NCI-H524 treated with DMSO at 0.1 percent for 48 hours (cell line): ENCODE measurements around the gene TUBGCP3.
"Not testable (repeated sequence)": the region's sequence is repeated elsewhere in the genome, so short reads cannot be mapped to it uniquely, and the experiment has no call there.

ENCODE experiments used
- DNase-seq: peaks from one replicate; lab custom pipeline; 2025; lab: John Stamatoyannopoulos, UW

Gene TUBGCP3, protein sequence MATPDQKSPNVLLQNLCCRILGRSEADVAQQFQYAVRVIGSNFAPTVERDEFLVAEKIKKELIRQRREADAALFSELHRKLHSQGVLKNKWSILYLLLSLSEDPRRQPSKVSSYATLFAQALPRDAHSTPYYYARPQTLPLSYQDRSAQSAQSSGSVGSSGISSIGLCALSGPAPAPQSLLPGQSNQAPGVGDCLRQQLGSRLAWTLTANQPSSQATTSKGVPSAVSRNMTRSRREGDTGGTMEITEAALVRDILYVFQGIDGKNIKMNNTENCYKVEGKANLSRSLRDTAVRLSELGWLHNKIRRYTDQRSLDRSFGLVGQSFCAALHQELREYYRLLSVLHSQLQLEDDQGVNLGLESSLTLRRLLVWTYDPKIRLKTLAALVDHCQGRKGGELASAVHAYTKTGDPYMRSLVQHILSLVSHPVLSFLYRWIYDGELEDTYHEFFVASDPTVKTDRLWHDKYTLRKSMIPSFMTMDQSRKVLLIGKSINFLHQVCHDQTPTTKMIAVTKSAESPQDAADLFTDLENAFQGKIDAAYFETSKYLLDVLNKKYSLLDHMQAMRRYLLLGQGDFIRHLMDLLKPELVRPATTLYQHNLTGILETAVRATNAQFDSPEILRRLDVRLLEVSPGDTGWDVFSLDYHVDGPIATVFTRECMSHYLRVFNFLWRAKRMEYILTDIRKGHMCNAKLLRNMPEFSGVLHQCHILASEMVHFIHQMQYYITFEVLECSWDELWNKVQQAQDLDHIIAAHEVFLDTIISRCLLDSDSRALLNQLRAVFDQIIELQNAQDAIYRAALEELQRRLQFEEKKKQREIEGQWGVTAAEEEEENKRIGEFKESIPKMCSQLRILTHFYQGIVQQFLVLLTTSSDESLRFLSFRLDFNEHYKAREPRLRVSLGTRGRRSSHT

DNA sequence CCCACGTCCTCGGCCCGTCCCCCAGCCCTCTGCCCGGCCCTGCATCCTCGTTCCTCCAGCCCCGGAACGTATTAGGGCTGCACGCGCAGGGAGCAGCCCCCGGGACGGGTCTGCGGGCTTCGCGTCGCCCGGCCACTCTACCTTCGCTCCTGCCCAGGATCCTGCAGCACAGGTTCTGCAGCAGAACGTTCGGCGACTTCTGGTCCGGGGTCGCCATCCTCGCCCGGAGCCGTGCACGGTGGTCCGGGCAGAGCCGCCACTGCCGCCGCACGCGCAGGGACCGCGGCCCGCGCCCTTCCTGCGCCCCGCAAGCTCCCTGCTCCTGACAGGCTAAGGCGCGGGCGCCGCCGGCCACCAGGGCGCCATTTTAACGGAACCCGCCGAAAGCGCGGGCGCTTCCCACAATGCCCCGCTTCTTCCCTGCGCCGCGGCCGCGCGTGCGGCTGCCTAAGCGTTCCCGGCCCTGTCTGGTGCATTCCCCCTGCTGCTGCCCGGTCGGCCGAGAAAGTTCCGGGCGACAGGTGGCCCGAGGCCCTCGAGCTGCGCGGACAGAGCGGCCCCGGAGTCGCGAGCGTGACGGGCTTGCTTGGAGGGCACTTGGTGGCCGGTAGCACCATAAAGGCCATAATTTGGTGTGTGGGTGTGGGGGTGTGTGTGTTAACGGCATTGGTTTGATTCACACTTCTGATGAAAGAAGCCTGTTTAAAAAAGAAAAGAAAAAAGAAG, at the start of gene TUBGCP3:
Gene TUBGCP3 (minus strand): TSS at position 390 of the 726 bp plus-strand sequence. CDS start 173 bp downstream, at position 217.
- DNase-seq = peak; percentile 25

DNA sequence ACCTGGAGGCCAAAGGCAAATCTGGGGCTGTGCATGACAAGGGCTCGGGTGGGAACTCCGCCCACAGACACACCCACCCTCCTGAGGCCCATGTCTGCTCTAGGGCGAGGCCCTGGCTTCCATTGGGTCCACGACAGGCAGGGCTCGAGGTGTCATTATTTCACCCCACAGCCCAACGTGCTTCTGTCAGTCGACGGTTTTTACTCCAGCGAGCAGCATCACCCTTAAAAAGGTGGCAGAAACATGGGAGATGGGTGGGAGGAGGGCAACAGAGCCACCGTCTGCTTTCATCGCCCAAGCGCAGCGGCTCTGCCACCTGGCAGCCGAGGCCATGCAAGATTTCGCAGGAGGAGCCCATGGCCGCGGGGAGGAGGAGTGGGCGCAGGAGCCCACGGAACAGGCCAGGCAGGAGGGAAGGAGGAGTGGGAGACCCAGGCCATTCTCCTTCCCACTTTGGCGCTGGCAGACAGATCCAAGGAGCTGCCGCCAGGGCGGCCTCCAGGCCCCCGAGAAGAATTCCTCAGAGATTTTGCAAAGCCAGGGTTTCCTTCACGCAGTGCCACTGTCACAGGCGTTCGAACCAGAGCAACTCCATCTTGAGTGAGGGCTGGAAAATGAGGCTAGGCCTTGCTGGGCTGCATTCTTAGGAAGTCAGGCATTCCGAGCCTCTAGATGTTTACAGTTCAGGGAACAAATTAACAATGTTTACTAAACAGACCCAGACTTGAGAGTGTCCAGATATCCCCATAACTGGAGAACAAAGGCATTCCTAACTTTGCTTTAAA, 49.3 kb upstream of the TUBGCP3 start:
- no peak for DNase-seq

DNA sequence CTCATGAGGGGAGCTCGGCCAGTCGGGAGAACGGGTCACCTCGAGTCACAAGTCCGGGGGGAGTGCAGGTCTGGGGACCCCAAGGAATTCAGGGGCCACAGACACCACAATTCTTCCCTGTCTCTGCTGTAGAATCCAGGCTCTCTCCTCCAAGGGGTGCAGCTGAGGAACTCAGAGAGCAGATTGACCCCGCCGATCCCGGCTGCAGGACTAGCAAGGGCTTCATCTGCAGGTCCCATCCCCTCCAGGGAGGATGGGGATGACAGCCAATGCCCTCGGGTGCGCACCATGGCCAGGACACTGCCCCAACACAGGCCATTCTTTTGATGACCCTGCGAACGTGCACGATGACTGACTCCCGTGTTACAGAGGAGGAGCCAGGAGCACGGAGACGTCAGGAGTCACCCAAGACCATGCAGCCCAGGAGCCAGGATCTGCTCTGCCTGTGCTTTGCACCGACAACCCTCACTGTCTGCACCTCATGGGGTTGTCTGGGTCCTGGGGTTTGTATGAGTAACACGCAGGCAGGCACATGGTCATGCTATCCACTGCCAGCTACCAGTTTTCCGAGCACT, 48.5 kb upstream of the TUBGCP3 start:
- no peak for DNase-seq

DNA sequence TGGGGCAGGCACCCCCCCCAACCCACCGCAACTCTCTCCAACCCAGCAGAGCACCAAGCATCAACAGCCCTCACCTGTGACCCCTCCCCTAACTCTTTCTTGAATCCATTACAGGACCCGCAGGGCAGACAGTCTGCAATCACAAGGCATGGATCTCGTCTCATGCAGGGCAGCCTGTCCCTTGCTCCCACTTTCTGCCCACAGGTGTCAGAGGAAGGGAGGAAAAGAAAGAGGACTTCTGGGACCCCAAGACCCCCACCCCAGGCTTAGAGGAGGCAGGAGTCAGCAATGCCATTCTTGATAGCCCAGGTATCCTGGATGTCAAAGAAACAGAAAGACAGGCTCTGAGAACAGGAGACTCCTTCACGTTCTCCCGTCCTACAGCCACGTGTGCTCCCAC, 47.4 kb upstream of the TUBGCP3 start:
- no peak for DNase-seq

DNA sequence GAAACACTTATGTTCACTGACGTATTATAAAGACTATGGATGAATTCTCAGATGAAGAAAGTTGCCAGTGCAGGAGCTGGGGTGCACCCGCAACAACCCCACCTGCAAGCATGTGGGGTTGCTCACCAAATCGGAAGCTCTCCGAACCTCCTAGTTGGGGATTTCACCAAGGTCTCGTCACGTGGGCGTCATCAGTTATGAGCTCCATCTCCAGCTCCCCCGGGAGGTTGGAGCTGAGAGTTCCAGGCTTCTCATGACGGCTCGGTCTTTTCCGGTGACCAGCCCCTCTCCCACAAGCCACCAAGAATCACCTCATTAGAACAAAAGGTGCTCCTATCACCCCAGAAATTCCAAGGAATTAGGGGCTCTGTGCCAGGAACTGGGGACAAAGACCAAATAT, 46.1 kb upstream of the TUBGCP3 start:
- DNase-seq = no peak

DNA sequence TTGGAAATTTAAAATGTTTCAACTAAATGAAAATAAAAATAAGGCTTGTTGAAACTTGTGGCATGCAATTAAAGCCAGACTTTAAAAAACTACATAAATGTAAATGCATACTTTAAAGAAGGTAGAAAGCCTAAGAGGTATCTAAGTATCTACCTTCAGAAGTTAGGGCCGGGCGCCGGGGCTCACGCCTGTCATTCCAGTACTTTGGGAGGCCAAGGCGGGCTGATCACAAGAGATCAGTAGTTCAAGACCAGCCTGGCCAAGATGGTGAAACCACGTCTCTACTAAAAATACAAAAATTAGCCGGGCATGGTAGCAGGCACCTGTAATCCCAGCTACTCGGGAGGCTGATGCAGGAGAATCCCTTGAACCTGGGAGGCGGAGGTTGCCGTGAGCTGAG, 42.3 kb upstream of the TUBGCP3 start:
- not testable (repeated sequence) for DNase-seq

DNA sequence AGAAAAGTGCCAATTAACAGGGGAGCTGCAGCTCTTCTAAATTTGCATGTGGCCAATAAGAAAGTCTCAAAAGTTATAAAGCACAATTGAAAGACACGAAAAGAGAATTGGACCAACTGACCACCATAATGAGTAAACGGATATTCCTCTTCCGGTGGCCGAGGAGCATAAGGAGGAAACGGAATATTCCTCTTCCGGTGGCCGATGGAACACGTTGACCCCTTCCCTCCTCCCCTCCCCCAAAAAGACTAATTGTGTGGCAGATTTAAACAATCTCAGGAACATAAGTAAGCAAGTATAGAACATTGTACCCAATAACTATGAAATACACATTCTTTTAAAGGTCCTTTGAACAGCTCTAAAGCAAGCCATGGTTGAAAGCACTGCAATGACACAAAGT, 41.2 kb upstream of the TUBGCP3 start:
- DNase-seq = no peak

DNA sequence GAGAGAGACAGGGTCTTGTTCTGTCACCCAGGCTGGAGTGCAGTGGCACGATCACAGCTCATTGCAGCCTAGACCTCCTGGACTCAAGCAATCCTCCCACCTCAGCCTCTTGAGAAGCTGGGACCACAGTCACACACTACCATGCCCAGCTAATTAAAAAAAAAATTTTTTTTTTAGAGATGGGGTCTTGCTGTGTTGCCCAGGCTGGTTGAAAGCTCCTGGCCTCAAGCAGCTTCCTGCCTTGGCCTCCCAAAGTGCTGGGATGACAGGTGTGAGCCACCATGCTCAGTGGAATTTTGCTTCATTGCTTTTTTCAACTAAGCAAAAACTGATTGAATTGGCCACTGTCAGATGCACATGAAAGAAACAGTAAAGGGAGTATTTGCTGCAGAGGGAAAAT, 39.7 kb upstream of the TUBGCP3 start:
- DNase-seq = not testable (repeated sequence)

DNA sequence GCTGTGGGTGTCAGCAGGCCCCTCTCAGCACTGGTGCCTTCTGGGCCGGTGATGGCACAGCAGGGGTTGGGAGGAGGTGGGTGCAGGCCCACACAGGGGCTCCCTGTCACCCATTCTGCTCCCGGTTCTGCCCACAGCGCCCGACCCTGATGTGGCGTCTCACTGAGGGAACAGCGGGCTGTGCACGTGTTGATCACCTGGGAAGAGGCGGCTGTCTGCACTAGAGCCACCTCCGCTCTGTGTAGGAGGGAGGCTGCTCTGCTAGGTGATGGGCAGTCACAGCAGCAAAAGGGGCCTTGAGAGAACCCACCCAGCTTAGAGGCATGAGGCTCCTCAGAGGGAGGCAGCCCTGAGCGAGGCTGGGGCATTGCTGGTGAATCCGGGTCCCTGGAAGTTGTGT, 39.2 kb upstream of the TUBGCP3 start:
- no peak for DNase-seq

DNA sequence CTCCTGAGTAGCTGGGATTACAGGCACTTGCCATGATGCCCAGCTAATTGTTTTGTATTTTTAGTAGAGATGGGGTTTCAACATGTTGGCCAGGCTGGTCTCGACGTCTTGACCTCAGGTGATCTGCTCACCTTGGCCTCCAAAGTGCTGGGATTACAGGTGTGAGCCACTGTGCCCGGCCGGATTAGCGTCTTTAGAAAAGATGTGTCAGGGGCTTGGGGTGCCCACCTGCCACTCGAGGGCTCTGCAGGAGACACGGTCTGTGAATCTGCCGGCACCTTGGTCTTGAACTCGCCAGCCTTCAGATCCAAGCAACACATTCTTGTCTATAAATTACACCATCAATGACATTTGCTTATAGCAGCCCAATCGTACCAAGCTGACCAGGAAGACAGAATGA, 38.8 kb upstream of the TUBGCP3 start:
- DNase-seq = no peak

DNA sequence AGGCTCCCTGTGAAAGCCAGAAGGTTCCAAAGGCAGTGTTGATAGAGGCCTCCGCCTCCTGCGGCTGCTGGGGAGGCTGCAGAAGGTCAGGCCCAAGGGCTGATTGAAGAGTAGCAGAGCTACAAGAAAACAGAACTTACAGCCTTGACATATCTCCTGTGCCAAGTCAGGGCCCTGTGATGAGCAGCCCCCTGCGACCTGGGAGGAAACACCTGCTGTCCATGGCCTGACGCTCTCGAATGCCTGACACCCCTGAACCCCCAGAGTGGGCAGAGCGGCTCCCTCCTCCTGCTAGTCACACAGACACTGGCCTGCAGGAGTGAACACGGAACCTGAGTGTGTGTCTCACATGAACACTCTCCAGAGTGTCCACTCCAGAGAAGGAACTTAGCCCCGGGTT, 38.2 kb upstream of the TUBGCP3 start:
- DNase-seq = no peak

DNA sequence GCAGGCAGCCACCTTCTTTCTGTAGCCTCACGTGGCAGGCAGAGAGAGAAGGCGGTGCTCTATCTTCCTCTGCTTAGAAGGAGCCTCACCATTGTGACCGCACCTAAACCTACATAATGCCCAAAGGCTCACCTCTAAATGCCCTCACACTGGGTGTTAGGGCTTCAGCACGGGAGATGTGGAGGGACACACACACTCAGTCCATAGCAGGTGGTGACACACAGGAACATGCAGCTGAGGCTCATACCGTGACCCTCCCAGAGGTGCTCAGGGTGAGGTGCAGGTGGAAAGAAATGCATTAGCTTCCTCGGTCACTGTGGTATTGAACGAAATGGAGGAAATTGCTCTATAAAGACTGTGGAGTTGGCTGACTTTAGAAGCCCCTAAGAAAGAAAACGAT, 37.7 kb upstream of the TUBGCP3 start:
- DNase-seq = no peak

DNA sequence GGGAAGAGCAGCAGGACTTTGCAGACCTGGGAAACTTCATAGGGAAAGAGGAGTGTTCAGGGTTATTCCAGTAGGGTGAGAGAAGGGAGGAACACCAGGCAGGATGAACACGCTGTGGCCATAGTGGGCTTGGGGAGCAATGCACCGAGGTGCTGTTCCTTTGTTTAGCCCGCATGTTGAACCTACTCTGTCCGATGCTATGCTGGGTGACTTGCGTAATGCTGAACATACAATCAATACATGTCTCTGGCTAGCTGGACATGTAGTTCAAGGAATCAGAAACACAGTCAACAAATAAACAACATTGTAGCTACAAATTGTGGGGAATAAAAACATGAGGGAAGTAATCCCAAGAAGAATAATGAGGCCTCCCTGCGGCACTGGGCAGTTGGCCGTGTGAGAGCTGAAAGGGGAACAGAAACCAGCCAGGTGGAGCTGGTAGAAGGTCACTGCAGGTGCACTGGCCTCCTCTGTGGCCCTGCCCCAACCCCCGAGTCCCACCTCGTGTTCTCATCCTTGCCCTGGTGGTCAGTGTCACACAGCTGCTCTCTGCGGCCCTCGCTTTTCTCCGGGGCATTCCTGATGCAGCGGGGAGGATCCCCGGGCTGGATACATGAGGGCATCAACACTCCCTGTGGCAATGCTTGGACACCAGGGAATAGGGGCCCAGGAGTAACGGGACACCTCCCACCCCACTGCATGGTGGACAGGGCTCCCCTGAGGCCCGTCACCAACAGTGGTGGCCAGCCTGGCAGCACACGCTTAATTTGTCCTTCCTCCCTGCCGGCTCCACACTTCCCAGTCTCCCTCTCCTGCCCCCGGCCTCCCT, 36.9 kb upstream of the TUBGCP3 start:
- DNase-seq = no peak

DNA sequence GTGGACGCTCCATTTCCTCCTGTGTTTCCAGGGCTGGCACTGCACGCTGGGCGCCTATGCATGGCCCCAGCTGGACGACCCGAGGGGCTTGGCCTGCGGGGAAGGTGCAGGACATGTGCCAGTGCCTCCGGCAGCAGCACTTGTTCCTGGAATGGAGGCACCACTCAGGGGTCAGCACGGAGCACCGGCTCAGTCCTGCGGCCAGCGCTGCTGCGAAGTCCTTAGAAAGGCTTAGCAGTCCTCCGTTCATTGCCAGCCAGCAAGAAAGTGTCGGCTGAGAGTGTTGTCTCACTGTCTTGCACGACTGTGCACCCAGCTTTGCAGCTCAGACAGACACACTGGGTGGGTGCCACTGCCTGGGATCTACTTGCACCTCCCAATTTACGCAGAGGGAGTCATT, 36.1 kb upstream of the TUBGCP3 start:
- no peak for DNase-seq

DNA sequence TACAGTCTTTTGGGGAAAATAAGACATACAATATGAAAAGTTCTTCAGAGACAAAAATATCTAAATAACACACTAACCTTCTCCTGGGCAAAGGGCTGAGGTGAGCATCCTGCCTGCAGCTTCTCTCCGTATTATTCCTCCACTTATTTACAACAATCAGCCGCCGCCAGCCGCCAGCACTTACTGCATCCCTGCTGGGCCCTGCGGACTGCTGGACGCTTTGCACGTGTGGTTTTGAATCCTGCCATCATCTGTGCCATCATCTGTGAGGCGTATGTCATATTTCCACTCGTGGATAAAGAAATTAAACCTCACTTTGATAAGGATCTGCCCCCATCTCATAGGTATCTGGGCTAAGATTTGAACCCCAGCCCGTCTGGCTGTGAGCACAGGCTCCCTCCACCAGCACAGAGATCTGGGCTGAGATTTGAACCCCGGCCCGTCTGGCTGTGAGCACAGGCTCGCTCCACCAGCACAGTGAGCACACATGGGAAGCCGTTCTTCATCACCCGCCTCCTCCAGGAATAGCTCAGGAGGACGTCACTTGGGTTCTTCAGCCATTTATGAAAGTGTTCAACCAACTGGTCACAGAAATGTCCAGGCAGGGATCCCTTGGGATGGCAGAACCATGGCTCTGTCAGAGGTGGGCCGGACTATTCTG, 35.2 kb upstream of the TUBGCP3 start:
- DNase-seq = no peak

DNA sequence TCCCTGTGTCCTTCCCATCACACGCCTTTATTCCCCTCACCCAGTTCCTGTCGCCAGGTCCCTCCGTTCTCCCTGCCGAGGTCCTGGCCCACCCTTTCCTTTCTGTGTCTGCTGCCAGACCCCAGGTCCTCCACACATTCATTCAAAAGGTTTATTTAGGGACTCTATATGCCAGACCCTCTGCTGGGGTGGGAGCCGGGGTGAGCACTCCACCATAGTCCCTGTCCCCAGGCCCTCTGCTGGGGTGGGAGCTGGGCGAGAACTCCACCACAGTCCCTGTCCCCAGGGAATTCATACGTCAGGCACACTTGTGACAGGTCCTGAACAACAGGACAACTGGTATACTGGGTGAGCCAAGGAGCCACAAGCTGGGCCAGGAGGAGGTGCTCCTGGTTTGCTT, 34.4 kb upstream of the TUBGCP3 start:
- DNase-seq = no peak

DNA sequence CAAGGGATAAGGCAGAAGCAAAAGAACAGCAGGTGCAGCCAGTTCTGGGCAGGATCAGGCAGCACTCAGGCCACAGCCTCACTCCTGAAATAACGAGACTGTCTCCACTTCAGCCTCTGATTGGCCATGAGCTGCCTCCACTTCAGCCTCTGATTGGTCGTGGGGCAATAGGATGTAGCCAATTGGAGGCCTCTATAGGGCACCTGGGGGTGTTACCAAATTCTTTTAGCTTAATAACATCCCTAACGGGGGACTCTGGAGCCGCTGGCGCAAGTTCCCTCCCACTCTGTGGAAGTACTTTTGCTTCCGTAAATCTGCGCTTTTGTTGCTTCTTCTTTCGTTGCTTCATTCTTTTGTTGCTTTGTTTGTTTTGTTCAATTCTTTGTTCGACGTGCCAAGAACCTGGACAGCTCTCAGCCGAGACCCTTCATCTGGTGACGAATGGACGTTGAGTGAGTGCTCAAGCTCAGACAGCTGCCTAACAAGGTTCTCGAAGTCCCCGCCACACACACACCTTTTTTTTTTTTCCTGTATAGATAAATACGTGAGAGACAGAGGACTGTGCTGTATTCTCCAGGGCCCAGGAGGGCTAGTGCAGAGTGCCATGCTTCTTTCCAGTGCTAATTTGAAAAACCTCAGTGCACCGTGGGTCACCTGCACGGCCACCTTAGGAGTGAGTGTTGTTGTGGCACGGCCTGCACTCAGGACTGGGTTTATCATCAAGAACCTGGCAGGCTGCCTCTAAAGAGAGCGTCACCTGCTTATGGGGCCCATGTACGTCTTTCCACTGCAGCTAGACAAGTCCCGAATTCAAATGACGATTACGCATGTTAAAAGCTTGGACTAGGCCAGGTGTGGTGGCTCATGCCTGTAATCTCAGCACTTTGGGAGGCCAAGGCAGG, 32.0 kb upstream of the TUBGCP3 start:
- DNase-seq = peak; percentile 74

DNA sequence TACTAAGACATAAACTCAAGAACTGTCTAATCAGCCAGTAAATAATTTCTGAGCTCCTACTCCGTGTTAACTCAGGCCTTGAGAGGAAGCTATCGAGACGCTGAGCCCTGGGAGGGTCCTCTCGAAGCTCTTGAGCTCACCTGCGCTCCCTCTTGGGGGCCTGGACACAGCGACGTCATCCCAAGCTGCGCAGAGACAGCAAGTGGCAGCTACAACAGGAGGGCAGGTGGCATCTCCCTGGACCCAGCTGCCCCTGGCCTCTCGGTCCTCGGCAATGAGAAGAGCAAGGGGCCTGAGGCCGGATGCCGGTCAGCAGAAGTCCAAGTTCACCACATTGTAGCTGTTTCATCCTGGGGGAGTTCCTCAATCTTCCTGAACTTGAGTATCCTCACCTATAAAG, 30.5 kb upstream of the TUBGCP3 start:
- no peak for DNase-seq
